Testis (tissue), 3 donors: ENCODE measurements around the gene RGS3. TPM values are rescaled to one million over a fixed set of nuclear protein-coding genes. Genes with fewer than 3 reads are reported as not detected.

ENCODE experiments used
- DNase-seq: peaks from one replicate; pipeline ENCODE4 v3.0.0-alpha.2; 2019
- H3K27ac ChIP-seq, 2 donors: fragments of 200-600 bp; sonication (generic); one replicate each; pipeline ENCODE4 v1.5.1; 2019
- H3K27me3 ChIP-seq: fragments of 200-600 bp; sonication (generic); one replicate; pipeline ENCODE4 v1.5.1; 2019
- H3K36me3 ChIP-seq: fragments of 200-600 bp; sonication (generic); one replicate; pipeline ENCODE4 v1.5.1; 2017; ENCODE audit warnings: low read depth; ENCODE audit errors: missing control alignments
- H3K4me1 ChIP-seq: fragments of 200-600 bp; sonication (generic); one replicate; pipeline ENCODE4 v1.5.1; 2019
- H3K4me3 ChIP-seq, 2 donors: fragments of 200-600 bp; sonication (generic); one replicate each; pipeline ENCODE4 v1.5.1; 2017 to 2019
- H3K9me3 ChIP-seq: fragments of 200-600 bp; sonication (generic); one replicate; pipeline ENCODE4 v1.5.1; 2017
- POLR2A ChIP-seq: fragments of 450-650 bp; IDR thresholded peaks from one replicate; pipeline ENCODE4 v1.6.1; 2017; ENCODE audit warnings: antibody characterized with exemption, mild to moderate bottlenecking, moderate library complexity
- WGBS, 2 donors: methylation state at CpG; one replicate each; pipeline ENCODE4 v1.1.5; 2018; 5-methylcytosine and 5-hydroxymethylcytosine counted together
- intact Hi-C: fragments of 100-400 bp; cut with DNase I; formaldehyde crosslinking; loops from one replicate; pipeline ENCODE4 v1.15.1; 2023; ENCODE audit warnings: low total_unique reads
- polyA plus RNA-seq: library from polyadenylated mRNA; stranded (reverse); fragments of 350-450 nt; fragmentation: Illumina TruSeq; extraction: RNeasy Lipid Tissue Mini Kit (QIAGEN cat#74804); gene quantifications from one replicate; pipeline ENCODE4 v1.2.3, GENCODE V29; 2014; ENCODE audit warnings: low read depth, low replicate concordance; ENCODE audit not compliant: insufficient read depth
- total RNA-seq, 2 donors: library from RNA; depleted of rRNA; stranded (reverse); fragments of >200 nt; gene quantifications; one replicate each; pipeline ENCODE4 v1.2.3, GENCODE V29; 2016
- TF ChIP-seq, protein P1 (sequence below), 3 experiments: fragments of 450-650 bp in 2 of 3; fragments of 200-600 bp in 1 of 3; sonication (generic) in 1 of 3; IDR thresholded peaks; one replicate each; pipeline ENCODE4 v1.5.1; 2016 to 2019; ENCODE audit warnings: antibody characterized with exemption in 3 of 3, mild to moderate bottlenecking in 2 of 3, moderate library complexity in 1 of 3

The RGS3 gene
- total and polyA plus RNA-seq, 3 donors from 2014 or later = 84.8 to 125 (median 119) TPM

GRCh38 chr9:113568571-113569321, 105.2 kb downstream of the RGS3 start:
- Histone ChIP-seq H3K36me3 (no peaks in the 10 kb centered on the region), H3K27me3 (no peaks in the 10 kb centered on the region), H3K27ac (no peak overlapping the region), H3K4me3 (no peak overlapping the region), H3K9me3 (no peaks in the 10 kb centered on the region), H3K4me1 (peaks cover 48% of the 10 kb centered on the region)
- 40 to 61% methylated on average over 10 to 11 of the region's 11 CpGs for WGBS, 2 donors
- no peak for DNase-seq
- intact Hi-C loops = no loop called here
- TF ChIP-seq, protein P1, sequence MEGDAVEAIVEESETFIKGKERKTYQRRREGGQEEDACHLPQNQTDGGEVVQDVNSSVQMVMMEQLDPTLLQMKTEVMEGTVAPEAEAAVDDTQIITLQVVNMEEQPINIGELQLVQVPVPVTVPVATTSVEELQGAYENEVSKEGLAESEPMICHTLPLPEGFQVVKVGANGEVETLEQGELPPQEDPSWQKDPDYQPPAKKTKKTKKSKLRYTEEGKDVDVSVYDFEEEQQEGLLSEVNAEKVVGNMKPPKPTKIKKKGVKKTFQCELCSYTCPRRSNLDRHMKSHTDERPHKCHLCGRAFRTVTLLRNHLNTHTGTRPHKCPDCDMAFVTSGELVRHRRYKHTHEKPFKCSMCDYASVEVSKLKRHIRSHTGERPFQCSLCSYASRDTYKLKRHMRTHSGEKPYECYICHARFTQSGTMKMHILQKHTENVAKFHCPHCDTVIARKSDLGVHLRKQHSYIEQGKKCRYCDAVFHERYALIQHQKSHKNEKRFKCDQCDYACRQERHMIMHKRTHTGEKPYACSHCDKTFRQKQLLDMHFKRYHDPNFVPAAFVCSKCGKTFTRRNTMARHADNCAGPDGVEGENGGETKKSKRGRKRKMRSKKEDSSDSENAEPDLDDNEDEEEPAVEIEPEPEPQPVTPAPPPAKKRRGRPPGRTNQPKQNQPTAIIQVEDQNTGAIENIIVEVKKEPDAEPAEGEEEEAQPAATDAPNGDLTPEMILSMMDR (IDR thresholded peaks at IDR 0.05) = no peak
- TF ChIP-seq POLR2A = no peak

GRCh38 chr9:113569472-113570060, 106.0 kb downstream of the RGS3 start:
- WGBS, 2 donors = 77% methylated on average over 2 of the region's 2 CpGs
- Histone ChIP-seq H3K9me3 (no peaks in the 10 kb centered on the region), H3K4me1 (peaks cover 45% of the 10 kb centered on the region), H3K4me3 (no peak overlapping the region), H3K27me3 (no peaks in the 10 kb centered on the region), H3K27ac (no peak overlapping the region), H3K36me3 (no peaks in the 10 kb centered on the region)
- DNase-seq = no peak
- TF ChIP-seq, protein P1 (IDR thresholded peaks at IDR 0.05) = no peak
- TF ChIP-seq POLR2A = no peak
- intact Hi-C loops = no loop called here

- no peaks in the 10 kb centered on the region for H3K9me3 ChIP-seq
- H3K36me3 ChIP-seq = no peaks in the 10 kb centered on the region
- H3K4me1 ChIP-seq = peaks cover 39% of the 10 kb centered on the region
- WGBS, 2 donors = 85 to 90% methylated on average over 9 of the region's 9 CpGs
- no peak overlapping the region for H3K27ac ChIP-seq
- DNase-seq = peak; percentile 7
- intact Hi-C loops = no loop called here
- H3K27me3 ChIP-seq = no peaks in the 10 kb centered on the region
- no peak overlapping the region for H3K4me3 ChIP-seq
- TF ChIP-seq POLR2A = no peak
- TF ChIP-seq, protein P1 (IDR thresholded peaks at IDR 0.05) = no peak
Observed at GRCh38 chr9:113570106-113570505, 106.6 kb downstream of the RGS3 start.

GRCh38 chr9:113570749-113571711, 107.5 kb downstream of the RGS3 start:
- Histone ChIP-seq H3K27ac (no peak overlapping the region), H3K36me3 (no peaks in the 10 kb centered on the region), H3K27me3 (no peaks in the 10 kb centered on the region), H3K9me3 (no peaks in the 10 kb centered on the region), H3K4me3 (no peak overlapping the region), H3K4me1 (peaks cover 34% of the 10 kb centered on the region)
- DNase-seq = peak; percentile 10
- intact Hi-C loops = no loop called here
- WGBS, 2 donors = 79 to 88% methylated on average over 12 of the region's 12 CpGs
- no peak for TF ChIP-seq POLR2A
- TF ChIP-seq, protein P1 (IDR thresholded peaks at IDR 0.05) = no peak
